Measurements from ENCODE around the gene ZFYVE21. TPM values are rescaled to one million over a fixed set of nuclear protein-coding genes. Genes with fewer than 3 reads are reported as not detected.

The ZFYVE21 gene
- total RNA-seq, 1 experiment from 2014 or later: 49.7 TPM

- Mint-ChIP-seq H3K4me3 (no peak overlapping the region), H3K27ac (0 out of 7 replicates have a peak overlapping the region, but pooled peaks of 1 of the 3 experiments have one; percentile 1)
- no peak overlapping the region for H3K4me2 ChIP-seq (ENCODE audit: insufficient read depth, insufficient read length, low read length)
These were observed 38.2 kb downstream of the ZFYVE21 start for GRCh38 chr14:103753774-103754173.

More at GRCh38 chr14:103753774-103754173, 38.2 kb downstream of the ZFYVE21 start:
- no peak overlapping the region for H2BK120ac ChIP-seq (ENCODE audit: low read depth, low read length, poor library complexity, severe bottlenecking)
- TF ChIP-seq CTCF (conservative IDR thresholded peaks at IDR 0.05): no peak
- no peaks in the 10 kb centered on the region for H4K20me1 ChIP-seq (ENCODE audit: control insufficient read depth, insufficient read depth, insufficient read length)
- H3K27me3 ChIP-seq (ENCODE audit: insufficient read depth, low read length): no peaks in the 10 kb centered on the region; the same call in 1 of the 2 replicates
- no peak overlapping the region for H3K18ac ChIP-seq (ENCODE audit: insufficient read length, low read depth, low read length)
- no peaks in the 10 kb centered on the region for H3K4me1 ChIP-seq (ENCODE audit: insufficient read depth, low read length)
- H3K27ac ChIP-seq (ENCODE audit: insufficient read length, low read depth, low read length): no peak overlapping the region
- no peak overlapping the region for H3K23ac ChIP-seq (ENCODE audit: insufficient read length, low read depth, low read length)
- H3K9me3 Mint-ChIP-seq: no peaks in the 10 kb centered on the region
- H4K5ac ChIP-seq (ENCODE audit: insufficient read length, low read depth, low read length): no peak overlapping the region
- no peaks in the 10 kb centered on the region for H3K9me3 ChIP-seq (ENCODE audit: control insufficient read depth, low read depth, low read length)
- no peak overlapping the region for H3K4ac ChIP-seq (ENCODE audit: low read depth, low read length)
- no peaks in the 10 kb centered on the region for H3K23me2 ChIP-seq (ENCODE audit: insufficient read length, low read depth, low read length, poor library complexity, severe bottlenecking)
- no peak overlapping the region for H3K56ac ChIP-seq (ENCODE audit: insufficient read length, low read depth, low read length)
- no peak overlapping the region for H2BK20ac ChIP-seq (ENCODE audit: low read depth, low read length, poor library complexity, severe bottlenecking)
- no CpG with 5 or more reads among the region's 9 CpGs for WGBS (ENCODE audit: extremely low coverage, insufficient read length, low lambda C conversion rate)
- H4K91ac ChIP-seq (ENCODE audit: insufficient read length, low read depth, low read length): no peak overlapping the region
- peaks cover 0 to 4% (median 0%) of the 10 kb centered on the region in 3 experiments; a peak in 2 of 7 replicates for H3K36me3 Mint-ChIP-seq (ENCODE audit: insufficient read depth in 1 of 3, low read depth in 3 of 3)
- DNase-seq: no peak
- no peaks in the 10 kb centered on the region for H3K79me1 ChIP-seq (ENCODE audit: insufficient read depth, low read depth, low read length, poor library complexity, severe bottlenecking)
- no peak overlapping the region for H3K14ac ChIP-seq (ENCODE audit: insufficient read depth, low read length)
- no peak overlapping the region for H3K9ac ChIP-seq (ENCODE audit: extremely low read depth, insufficient read length, low read length)
- H3K79me2 ChIP-seq (ENCODE audit: insufficient read depth, low read length): no peaks in the 10 kb centered on the region
- no peak overlapping the region for H2BK12ac ChIP-seq (ENCODE audit: insufficient read length, low read depth, low read length)
- no peak overlapping the region for H2AFZ ChIP-seq (ENCODE audit: low read length)
- no peak overlapping the region for H3T11ph ChIP-seq (ENCODE audit: low read length)
- H2BK15ac ChIP-seq (ENCODE audit: low read depth, low read length): no peak overlapping the region
- no peak overlapping the region for H2AK5ac ChIP-seq (ENCODE audit: insufficient read length, low read length)
- H4K8ac ChIP-seq (replicated peaks; ENCODE audit: insufficient read length, low read depth, low read length): no peak overlapping the region
- H3K4me1 Mint-ChIP-seq: peaks cover 4% of the 10 kb centered on the region in 2 experiments; a peak in 1 of 4 replicates
- H2BK5ac ChIP-seq (ENCODE audit: insufficient read length, low read length): no peak overlapping the region
- H3K27me3 Mint-ChIP-seq (ENCODE audit: low read depth): no peaks in the 10 kb centered on the region
